Lower lobe of right lung (tissue), 2 donors: ENCODE results near the gene ADORA2A. TPM values are rescaled to one million over a fixed set of nuclear protein-coding genes. Genes with fewer than 3 reads are reported as not detected.
"Not testable (repeated sequence)": the region's sequence is repeated elsewhere in the genome, so short reads cannot be mapped to it uniquely, and the experiment has no call there.

Experiments used
- ATAC-seq, 2 donors: fragments of 200-7000 bp; cut with Tn5 transposase; one replicate each; pipeline ENCODE4 v1.9.1; 2020 to 2022; ENCODE audit warnings: mild to moderate bottlenecking in 2 of 2, moderate library complexity in 2 of 2
- DNase-seq: peaks from one replicate; pipeline ENCODE4 v3.0.0-alpha.2; 2020
- H3K27ac ChIP-seq: fragments of 200-600 bp; one replicate; pipeline ENCODE4 v1.8.0; 2022
- H3K27me3 ChIP-seq: fragments of 200-600 bp; one replicate; pipeline ENCODE4 v1.8.0; 2022; ENCODE audit warnings: low read depth
- H3K36me3 ChIP-seq: fragments of 200-600 bp; one replicate; pipeline ENCODE4 v1.8.0; 2022; ENCODE audit warnings: mild to moderate bottlenecking
- H3K4me1 ChIP-seq: fragments of 200-600 bp; one replicate; pipeline ENCODE4 v1.8.0; 2022
- H3K4me3 ChIP-seq: fragments of 200-600 bp; one replicate; pipeline ENCODE4 v1.8.0; 2022; ENCODE audit warnings: mild to moderate bottlenecking
- H3K9me3 ChIP-seq: fragments of 200-600 bp; one replicate; pipeline ENCODE4 v1.8.0; 2022
- CTCF ChIP-seq: fragments of 200-600 bp; IDR thresholded peaks from one replicate; pipeline ENCODE4 v1.8.0; 2022; ENCODE audit warnings: antibody characterized with exemption, mild to moderate bottlenecking
- intact Hi-C: fragments of 100-400 bp; cut with DNase I; formaldehyde crosslinking; loops from one replicate; pipeline ENCODE4 v1.11.0; 2022
- total RNA-seq: library from RNA; stranded (reverse); fragmentation: NEBNext Ultra II Directional; extraction: Animal tissue kit (Norgen Biotek cat#: 25700); gene quantifications from one replicate; pipeline ENCODE4 v1.2.1, GENCODE V29; 2021
- donor health status: DM: no; HTN: yes; CAD: no; lungs with severe emphysema.

The ADORA2A gene
- total RNA-seq, 1 donor from 2014 or later = 16.0 TPM

- no peaks in the 10 kb centered on the region for H3K36me3 ChIP-seq
- DNase-seq (no peak), ATAC-seq (no peak)
These were observed 57.8 kb downstream of the ADORA2A start for GRCh38 chr22:24485170-24485569.

DNA sequence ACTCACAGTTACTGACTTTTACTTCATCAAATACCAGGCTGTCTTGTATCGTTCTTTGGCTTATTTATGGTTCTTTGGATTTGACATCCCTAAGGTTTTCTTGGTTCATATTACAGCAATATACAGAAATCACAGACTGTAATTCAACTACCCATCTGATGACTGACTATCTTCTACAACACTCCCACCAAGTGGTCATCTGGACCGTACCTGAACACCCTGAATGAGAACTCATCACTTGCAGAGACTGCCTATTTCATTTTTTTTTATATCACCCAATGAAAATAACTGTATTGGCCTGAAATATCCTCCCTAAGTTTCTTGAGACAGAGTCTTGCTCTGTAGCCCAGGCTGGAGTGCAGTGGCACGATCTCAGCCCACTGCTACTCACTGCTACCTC lies 58.2 kb downstream of the ADORA2A start:
- Histone ChIP-seq H3K9me3 (no peaks in the 10 kb centered on the region), H3K4me1 (peaks cover 19% of the 10 kb centered on the region), H3K36me3 (no peaks in the 10 kb centered on the region), H3K4me3 (no peak overlapping the region), H3K27me3 (no peaks in the 10 kb centered on the region), H3K27ac (no peak overlapping the region)
- DNase-seq = no peak
- TF ChIP-seq CTCF = peak; percentile 21
- intact Hi-C loops = no loop called here
- no peak for ATAC-seq

More at GRCh38 chr22:24485170-24485569, 57.8 kb downstream of the ADORA2A start:
- TF ChIP-seq CTCF = no peak
- intact Hi-C loops = no loop called here
- H3K4me3 ChIP-seq = no peak overlapping the region
- H3K4me1 ChIP-seq = peaks cover 19% of the 10 kb centered on the region
- H3K9me3 ChIP-seq = no peaks in the 10 kb centered on the region
- no peaks in the 10 kb centered on the region for H3K27me3 ChIP-seq
- H3K27ac ChIP-seq = no peak overlapping the region

- H3K36me3 ChIP-seq = no peaks in the 10 kb centered on the region
- no peak for ATAC-seq
- H3K27me3 ChIP-seq = no peaks in the 10 kb centered on the region
- no peak overlapping the region for H3K4me3 ChIP-seq
- no peak overlapping the region for H3K27ac ChIP-seq
- peaks cover 19% of the 10 kb centered on the region for H3K4me1 ChIP-seq
- no peak for TF ChIP-seq CTCF
- intact Hi-C loops = no loop called here
- H3K9me3 ChIP-seq = no peaks in the 10 kb centered on the region
- DNase-seq = no peak
These were observed 59.1 kb downstream of the ADORA2A start for GRCh38 chr22:24486501-24486921.

DNA sequence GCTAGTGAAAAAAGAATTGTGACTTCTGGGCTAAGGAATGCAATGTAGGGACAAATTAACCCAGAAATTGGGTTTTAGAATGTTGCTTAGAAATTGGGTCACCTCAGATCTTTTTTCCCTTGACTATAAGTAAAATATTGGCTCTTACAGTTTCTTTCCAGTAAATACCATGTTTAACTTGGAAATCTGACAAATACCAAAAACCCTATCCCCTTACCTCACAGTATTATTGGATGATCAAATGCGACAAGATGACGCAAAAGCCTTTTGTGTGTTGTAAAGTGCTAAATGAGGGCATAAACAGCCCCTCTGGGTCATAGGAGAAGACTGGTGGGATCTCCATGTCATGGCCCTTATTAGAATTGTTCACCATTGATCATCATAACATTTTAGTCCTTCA lies 61.6 kb downstream of the ADORA2A start:
- DNase-seq (no peak), ATAC-seq (no peak)
- H3K4me3 ChIP-seq = no peak overlapping the region
- no peaks in the 10 kb centered on the region for H3K9me3 ChIP-seq
- no peaks in the 10 kb centered on the region for H3K36me3 ChIP-seq
- H3K27me3 ChIP-seq = peaks cover 10% of the 10 kb centered on the region
- TF ChIP-seq CTCF = no peak
- no peak overlapping the region for H3K27ac ChIP-seq
- intact Hi-C loops = no loop called here
- H3K4me1 ChIP-seq = peaks cover 1% of the 10 kb centered on the region

- peaks cover 14% of the 10 kb centered on the region for H3K27me3 ChIP-seq
- intact Hi-C loops, ATAC-seq, H3K27ac ChIP-seq, H3K36me3 ChIP-seq, H3K9me3 ChIP-seq, H3K4me3 ChIP-seq, H3K4me1 ChIP-seq, DNase-seq: not testable (repeated sequence)
These were observed 62.0 kb downstream of the ADORA2A start for GRCh38 chr22:24489434-24489833.

Other genes starting within 250 kb of the ADORA2A start
- gene SUSD2, start 246.1 kb upstream of the ADORA2A start, total RNA-seq = 200 TPM
- 29.4 TPM for gene GGT5, start 182.5 kb upstream of the ADORA2A start, total RNA-seq
- gene SPECC1L, start 156.8 kb upstream of the ADORA2A start, total RNA-seq = 69.9 TPM
- 1.2 TPM for gene UPB1, start 67.7 kb downstream of the ADORA2A start, total RNA-seq
- 120 TPM for gene GUCD1, start 127.5 kb downstream of the ADORA2A start, total RNA-seq
- gene SNRPD3, start 128.4 kb downstream of the ADORA2A start, total RNA-seq = 66.8 TPM
- gene LRRC75B, start 165.5 kb downstream of the ADORA2A start, total RNA-seq = 10.2 TPM
- 65.1 TPM for gene GGT1, start 175.6 kb downstream of the ADORA2A start, total RNA-seq